WTC11 (cell line): ENCODE measurements around the gene OTUB2. TPM values are rescaled to one million over a fixed set of nuclear protein-coding genes. Genes with fewer than 3 reads are reported as not detected.

ENCODE experiments used
- ATAC-seq: fragments of 200-7000 bp; cut with Tn5 transposase; 2 replicates; pipeline ENCODE4 v1.10.0; 2021; ENCODE audit warnings: mild to moderate bottlenecking, moderate library complexity
- CTCF ChIA-PET: fragments of 300-600 bp; sonication (Branson Sonifier 250); formaldehyde crosslinking; loops from one replicate; lab custom pipeline; 2021; ENCODE audit warnings: antibody characterized with exemption; lab: Charles Lee
- POLR2A ChIA-PET: fragments of 350-600 bp; sonication (Branson Sonifier 250); formaldehyde crosslinking; loops from one replicate; lab custom pipeline; 2021; ENCODE audit warnings: antibody characterized with exemption; lab: Charles Lee
- DNase-seq: peaks from one replicate; pipeline ENCODE4 v3.0.0; 2021; ENCODE audit warnings: low spot score
- H3K27ac Mint-ChIP-seq: 2 replicates; pipeline ENCODE4 v1.8.0; 2021; ENCODE audit warnings: mixed read lengths
- H3K27me3 Mint-ChIP-seq: 2 replicates; pipeline ENCODE4 v1.8.0; 2021; ENCODE audit warnings: low read depth, mild to moderate bottlenecking, moderate library complexity, mixed read lengths
- H3K36me3 Mint-ChIP-seq: 2 replicates; pipeline ENCODE4 v1.8.0; 2021; ENCODE audit warnings: mixed read lengths
- H3K4me1 Mint-ChIP-seq: 2 replicates; pipeline ENCODE4 v1.8.0; 2022; ENCODE audit warnings: mixed read lengths
- H3K4me3 Mint-ChIP-seq: 2 replicates; pipeline ENCODE4 v1.8.0; 2021; ENCODE audit warnings: mild to moderate bottlenecking, moderate library complexity, mixed read lengths
- H3K9me3 Mint-ChIP-seq: 2 replicates; pipeline ENCODE4 v1.8.0; 2021; ENCODE audit warnings: mixed read lengths
- ATF3 ChIP-seq: sonication (generic); formaldehyde crosslinking; conservative IDR thresholded peaks from 2 replicates; pipeline ENCODE4 v1.8.1; 2022; ENCODE audit warnings: mild to moderate bottlenecking, missing genetic modification reagents
- CTCF ChIP-seq: fragments of 200-600 bp; IDR thresholded peaks from 2 replicates; pipeline ENCODE4 v1.8.0; 2022; ENCODE audit warnings: antibody characterized with exemption
- E2F4 ChIP-seq: sonication (generic); formaldehyde crosslinking; IDR thresholded peaks from 2 replicates; pipeline ENCODE4 v1.8.1; 2022; ENCODE audit warnings: low read depth, mild to moderate bottlenecking, moderate library complexity, missing genetic modification reagents, borderline replicate concordance
- GABPB1 ChIP-seq: sonication (generic); formaldehyde crosslinking; IDR thresholded peaks from 2 replicates; pipeline ENCODE4 v1.8.1; 2023; ENCODE audit warnings: mild to moderate bottlenecking, missing genetic modification reagents
- HMGXB4 ChIP-seq: sonication (generic); formaldehyde crosslinking; IDR thresholded peaks from 2 replicates; pipeline ENCODE4 v1.8.1; 2023; ENCODE audit warnings: mild to moderate bottlenecking, moderate library complexity, missing genetic modification reagents
- MAX ChIP-seq: sonication (generic); formaldehyde crosslinking; IDR thresholded peaks from 2 replicates; pipeline ENCODE4 v1.8.0; 2022; ENCODE audit warnings: mild to moderate bottlenecking, missing genetic modification reagents
- NFATC4 ChIP-seq: fragments of 250-450 bp; sonication (Bioruptor Pico); IDR thresholded peaks from 2 replicates; pipeline ENCODE4 v1.9.0; 2021; ENCODE audit warnings: mild to moderate bottlenecking
- NR3C1 ChIP-seq: sonication (generic); formaldehyde crosslinking; conservative IDR thresholded peaks from 2 replicates; pipeline ENCODE4 v1.8.1; 2023; ENCODE audit warnings: low read depth, mild to moderate bottlenecking, missing genetic modification reagents
- OVOL2 ChIP-seq: fragments of 250-450 bp; sonication (Bioruptor Pico); IDR thresholded peaks from 2 replicates; pipeline ENCODE4 v1.9.0; 2021; ENCODE audit warnings: mild to moderate bottlenecking, borderline replicate concordance
- PRRX2 ChIP-seq: fragments of 250-450 bp; sonication (Bioruptor Pico); IDR thresholded peaks from 2 replicates; pipeline ENCODE4 v1.8.0; 2021; ENCODE audit warnings: mild to moderate bottlenecking
- TCF7 ChIP-seq: sonication (generic); formaldehyde crosslinking; IDR thresholded peaks from 2 replicates; pipeline ENCODE4 v1.8.0; 2022; ENCODE audit warnings: mild to moderate bottlenecking, low read depth, missing genetic modification reagents, moderate library complexity
- USF1 ChIP-seq: sonication (generic); formaldehyde crosslinking; IDR thresholded peaks from 2 replicates; pipeline ENCODE4 v1.8.0; 2022; ENCODE audit warnings: mild to moderate bottlenecking, missing genetic modification reagents
- ZBTB21 ChIP-seq: sonication (generic); formaldehyde crosslinking; IDR thresholded peaks from 2 replicates; pipeline ENCODE4 v1.8.1; 2023; ENCODE audit warnings: mild to moderate bottlenecking, missing genetic modification reagents, borderline replicate concordance
- ZNF281 ChIP-seq: sonication (generic); formaldehyde crosslinking; IDR thresholded peaks from 2 replicates; pipeline ENCODE4 v1.8.0; 2023; ENCODE audit warnings: mild to moderate bottlenecking, missing genetic modification reagents
- ZSCAN18 ChIP-seq: fragments of 250-450 bp; sonication (Bioruptor Pico); IDR thresholded peaks from 2 replicates; pipeline ENCODE4 v2.1.2; 2022; ENCODE audit warnings: mild to moderate bottlenecking, moderate library complexity
- total RNA-seq: library from RNA; stranded (reverse); gene quantifications from 3 replicates; pipeline ENCODE4 v1.2.3, GENCODE V29; 2021

OTUB2 gene
- total RNA-seq, 1 experiment from 2014 or later, result 3.5 TPM

GRCh38 chr14:93997916-93998870 lies 27.9 kb upstream of the OTUB2 start:
- Mint-ChIP-seq H3K4me1 (peaks cover 8% of the 10 kb centered on the region; the same call in 1 of the 2 replicates), H3K4me3 (no peak overlapping the region), H3K27me3 (peaks cover 4% of the 10 kb centered on the region; the same call in 1 of the 2 replicates), H3K27ac (no peak overlapping the region), H3K9me3 (no peaks in the 10 kb centered on the region), H3K36me3 (no peaks in the 10 kb centered on the region)
- no peak for DNase-seq
- CTCF ChIA-PET, result interaction anchor here (0.6 to 9.0 kb wide), 5 partner anchors 10 to 83 kb away, joined by 3 to 230 read pairs (median 4); partner anchors contain the start of genes DDX24 and IFI27L1
- POLR2A ChIA-PET, result no interaction called here
- TF ChIP-seq CTCF (no peak), ZBTB21 (no peak), ATF3 (no peak)
- no peak for ATAC-seq

GRCh38 chr14:93998871-93999403 lies 27.2 kb upstream of the OTUB2 start:
- Mint-ChIP-seq H3K36me3 (no peaks in the 10 kb centered on the region), H3K9me3 (no peaks in the 10 kb centered on the region), H3K4me1 (peaks cover 8% of the 10 kb centered on the region; the same call in 1 of the 2 replicates), H3K27me3 (peaks cover 4% of the 10 kb centered on the region; the same call in 1 of the 2 replicates)
- ATAC-seq (no peak), DNase-seq (no peak)
- ChIA-PET POLR2A (no interaction called here), CTCF (interaction anchor here (0.6 to 9.0 kb wide), 6 partner anchors 28 to 96 kb away, joined by 3 to 230 read pairs (median 4); partner anchors contain the start of genes DDX24 and IFI27L1)
- TF ChIP-seq PRRX2 (CRISPR knock-in tag), result no peak
- TF ChIP-seq ZNF281 (CRISPR knock-in tag), result no peak
- TF ChIP-seq ZSCAN18 (CRISPR knock-in tag), result no peak
- TF ChIP-seq MAX (CRISPR knock-in tag), result no peak
- no peak for TF ChIP-seq OVOL2 (CRISPR knock-in tag)
- TF ChIP-seq USF1 (CRISPR knock-in tag), result no peak
- TF ChIP-seq, all 79 proteins: peak for 0
- H3K27ac Mint-ChIP-seq, result no peak overlapping the region
- H3K4me3 Mint-ChIP-seq, result no peak overlapping the region

GRCh38 chr14:93999573-93999972 lies 26.6 kb upstream of the OTUB2 start:
- peaks cover 8% of the 10 kb centered on the region; the same call in 1 of the 2 replicates for H3K4me1 Mint-ChIP-seq
- H3K4me3 Mint-ChIP-seq, result no peak overlapping the region
- no peaks in the 10 kb centered on the region for H3K36me3 Mint-ChIP-seq
- peaks cover 4% of the 10 kb centered on the region; the same call in 1 of the 2 replicates for H3K27me3 Mint-ChIP-seq
- CTCF ChIA-PET, result interaction anchor here (0.6 to 9.0 kb wide), 9 partner anchors 17 to 97 kb away, joined by 3 to 230 read pairs (median 4); partner anchors contain the start of genes DDX24 and IFI27L1
- H3K9me3 Mint-ChIP-seq, result no peaks in the 10 kb centered on the region
- no peak for ATAC-seq
- no peak for DNase-seq
- POLR2A ChIA-PET, result no interaction called here
- no peak overlapping the region for H3K27ac Mint-ChIP-seq
- TF ChIP-seq HMGXB4 (CRISPR knock-in tag) (no peak), TCF7 (CRISPR knock-in tag) (no peak), NR3C1 (CRISPR knock-in tag) (no peak), NFATC4 (no peak), E2F4 (no peak), GABPB1 (CRISPR knock-in tag) (no peak), ATF3 (no peak)
